ENCODE results near the gene CRYGB. TPM values are rescaled to one million over a fixed set of nuclear protein-coding genes. Genes with fewer than 3 reads are reported as not detected.

CRYGB gene
- total and polyA plus RNA-seq, 2 donors (not counting 3 experiments of a cell fraction or from before 2014, with no cell fraction given): not detected

GRCh38 chr2:208130712-208131110, 15.2 kb downstream of the CRYGB start:
- Histone ChIP-seq H3K9ac (replicated peaks; ENCODE audit: extremely low read depth, insufficient read depth, low read length) (no peak overlapping the region), H3K4me1 (ENCODE audit: control insufficient read depth, extremely low read depth, insufficient read depth, low read length) (no peaks in the 10 kb centered on the region), H3K4me2 (ENCODE audit: insufficient read depth, low read length) (no peak overlapping the region), H3K9me1 (replicated peaks; ENCODE audit: control insufficient read depth, extremely low read depth, insufficient read depth, low read length) (no peaks in the 10 kb centered on the region), H3K79me2 (ENCODE audit: control insufficient read depth, insufficient read depth, low read length) (no peaks in the 10 kb centered on the region), H3K27ac (ENCODE audit: insufficient read depth, low read depth, low read length) (no peak overlapping the region), H4K20me1 (replicated peaks; ENCODE audit: control insufficient read depth, extremely low read depth, insufficient read depth, low read length) (no peaks in the 10 kb centered on the region), H2AFZ (ENCODE audit: low read depth, low read length) (no peak overlapping the region), H3K36me3 (ENCODE audit: control insufficient read depth in 2 of 2, extremely low read depth in 1 of 2, insufficient read depth in 2 of 2, low read length in 2 of 2) (no peaks in the 10 kb centered on the region), H3K9me3 (replicated peaks; ENCODE audit: control insufficient read depth, insufficient read depth, low read length) (no peaks in the 10 kb centered on the region), H3K27me3 (ENCODE audit: control insufficient read depth in 2 of 2, insufficient read depth in 2 of 2, low read length in 2 of 2) (no peaks in the 10 kb centered on the region), H3K4me3 (replicated peaks in 1 of 3; ENCODE audit: insufficient read depth in 1 of 3, low read depth in 1 of 3, low read length in 3 of 3) (no peak overlapping the region)
- dilution Hi-C loops (cut with MboI; ENCODE audit: extremely low pct_ligation_motif_present, low sequenced_read_pairs): no loop called here
- ChIA-PET POLR2A (no interaction called here), CTCF (interaction anchor here (1.4 kb wide), 1 partner anchor 12 kb away, joined by 3 read pairs; no protein-coding TSS in a partner anchor)
- no peak for TF ChIP-seq CTCF (IDR thresholded peaks at IDR 0.05; ENCODE audit: extremely low read depth in 1 of 2, insufficient read depth in 1 of 2, low read depth in 1 of 2, low read length in 2 of 2)
- TF ChIP-seq JUN (IDR thresholded peaks at IDR 0.05; ENCODE audit: borderline replicate concordance, insufficient read depth, insufficient read length, low read depth): no peak
- no peak for TF ChIP-seq MYC (IDR thresholded peaks at IDR 0.05; ENCODE audit: low read depth, low read length)
- TF ChIP-seq EZH2 (IDR thresholded peaks at IDR 0.05; ENCODE audit: borderline replicate concordance, low read depth, low read length, severe bottlenecking): no peak
- no peak for TF ChIP-seq MAX (IDR thresholded peaks at IDR 0.05; ENCODE audit: insufficient read depth, insufficient read length)
- TF ChIP-seq POLR2AphosphoS5 (IDR thresholded peaks at IDR 0.05; ENCODE audit: insufficient read depth, low read depth, low read length): no peak
- no peak for TF ChIP-seq FOS (IDR thresholded peaks at IDR 0.05; ENCODE audit: borderline replicate concordance, insufficient read depth, low read length)
- no peak for TF ChIP-seq GATA2 (IDR thresholded peaks at IDR 0.05; ENCODE audit: insufficient read depth, insufficient read length, low read depth, low read length)
- FAIRE-seq (no peak), DNase-seq (ENCODE audit: low read depth, low spot score) (no peak)
- intact Hi-C loops (cut with micrococcal nuclease): no loop called here
- no TSS peak for BruUV-seq (replicated peaks)

Measured in endothelial cell of umbilical vein (primary cell).